HG03460 (cell line): ENCODE data around the gene RGS7.
"Not testable (repeated sequence)": the region's sequence is repeated elsewhere in the genome, so short reads cannot be mapped to it uniquely, and the experiment has no call there.

Experiments
- ATAC-seq: cut with Tn5 transposase; IDR thresholded peaks from one replicate; pipeline ENCODE4 v1.9.1; 2021; ENCODE audit not compliant: unreplicated experiment

Gene RGS7

GRCh38 chr1:240743705-240744104 is 613.3 kb downstream of the RGS7 start:
- ATAC-seq = no peak

- ATAC-seq = no peak
Observed at GRCh38 chr1:240739754-240740153, 617.3 kb downstream of the RGS7 start.

- ATAC-seq = no peak
Observed at GRCh38 chr1:240739139-240739538, 617.9 kb downstream of the RGS7 start.

GRCh38 chr1:240737766-240738265 is 619.2 kb downstream of the RGS7 start:
- no peak for ATAC-seq

GRCh38 chr1:240737298-240737697 is 619.7 kb downstream of the RGS7 start:
- no peak for ATAC-seq

- not testable (repeated sequence) for ATAC-seq
Observed at GRCh38 chr1:240734705-240735104, 622.3 kb downstream of the RGS7 start.

- no peak for ATAC-seq
Observed at GRCh38 chr1:240734001-240734400, 623.0 kb downstream of the RGS7 start.

GRCh38 chr1:240732390-240732789 is 624.6 kb downstream of the RGS7 start:
- peak; percentile 81 for ATAC-seq
